ENCODE measurements around the gene LYL1.
A peak's percentile ranks its signal among the peaks of the same experiment; 100 is the strongest.

Gene LYL1

GRCh38 chr19:13091400-13092157 lies 11.1 kb downstream of the LYL1 start:
- DNase-seq: peak; percentile 95

- DNase-seq: no peak
These were observed 12.0 kb downstream of the LYL1 start for GRCh38 chr19:13090511-13091231.

GRCh38 chr19:13089857-13090507 lies 12.7 kb downstream of the LYL1 start:
- no peak for DNase-seq

GRCh38 chr19:13089139-13089856 lies 13.4 kb downstream of the LYL1 start:
- peak; percentile 31 for DNase-seq

- no peak for DNase-seq
These were observed 14.7 kb downstream of the LYL1 start for GRCh38 chr19:13087795-13088537.

- DNase-seq: no peak
These were observed 15.4 kb downstream of the LYL1 start for GRCh38 chr19:13087295-13087694.

GRCh38 chr19:13086341-13086740 lies 16.3 kb downstream of the LYL1 start:
- DNase-seq: no peak

- DNase-seq: no peak
These were observed 17.0 kb downstream of the LYL1 start for GRCh38 chr19:13085666-13086065.

GRCh38 chr19:13083627-13084026 lies 19.0 kb downstream of the LYL1 start:
- no peak for DNase-seq

GRCh38 chr19:13083008-13083404 lies 19.7 kb downstream of the LYL1 start:
- no peak for DNase-seq

- peak; percentile 68 for DNase-seq
These were observed 20.3 kb downstream of the LYL1 start for GRCh38 chr19:13082192-13083007.

- peak; percentile 91 for DNase-seq
These were observed 23.1 kb downstream of the LYL1 start for GRCh38 chr19:13079542-13079986.

GRCh38 chr19:13078897-13079541 lies 23.6 kb downstream of the LYL1 start:
- DNase-seq: no peak

GRCh38 chr19:13078381-13078780 lies 24.3 kb downstream of the LYL1 start:
- DNase-seq: no peak

- no peak for DNase-seq
These were observed 25.4 kb downstream of the LYL1 start for GRCh38 chr19:13077240-13077639.

GRCh38 chr19:13076787-13077186 lies 25.9 kb downstream of the LYL1 start:
- DNase-seq: no peak

GRCh38 chr19:13076320-13076719 lies 26.3 kb downstream of the LYL1 start:
- no peak for DNase-seq

- no peak for DNase-seq
These were observed 28.3 kb downstream of the LYL1 start for GRCh38 chr19:13074378-13074777.

GRCh38 chr19:13073263-13073662 lies 29.4 kb downstream of the LYL1 start:
- no peak for DNase-seq

- DNase-seq: no peak
These were observed 30.3 kb downstream of the LYL1 start for GRCh38 chr19:13072188-13072908.

Data from fibroblast of skin of right biceps (primary cell).